GM18502 (cell line): ENCODE measurements around the gene MFAP2.
"Not testable (repeated sequence)": the region's sequence is repeated elsewhere in the genome, so short reads cannot be mapped to it uniquely, and the experiment has no call there.

Experiments used
- ATAC-seq: cut with Tn5 transposase; IDR thresholded peaks from one replicate; pipeline ENCODE4 v1.9.1; 2021; ENCODE audit warnings: mild to moderate bottlenecking; ENCODE audit not compliant: unreplicated experiment, poor library complexity

MFAP2 gene

GRCh38 chr1:16936580-16936979 lies 43.8 kb downstream of the MFAP2 start:
- not testable (repeated sequence) for ATAC-seq

GRCh38 chr1:16933945-16934344 lies 46.5 kb downstream of the MFAP2 start:
- ATAC-seq, result not testable (repeated sequence)

- not testable (repeated sequence) for ATAC-seq
Measured at GRCh38 chr1:16931206-16931934, 49.0 kb downstream of the MFAP2 start.

GRCh38 chr1:16929146-16930041 lies 51.0 kb downstream of the MFAP2 start:
- ATAC-seq, result not testable (repeated sequence)

GRCh38 chr1:16927711-16928485 lies 52.5 kb downstream of the MFAP2 start:
- ATAC-seq, result no peak

- ATAC-seq, result no peak
Measured at GRCh38 chr1:16927256-16927655, 53.2 kb downstream of the MFAP2 start.

- no peak for ATAC-seq
Measured at GRCh38 chr1:16926491-16927073, 53.8 kb downstream of the MFAP2 start.

- ATAC-seq, result no peak
Measured at GRCh38 chr1:16925635-16926490, 54.6 kb downstream of the MFAP2 start.

- no peak for ATAC-seq
Measured at GRCh38 chr1:16924919-16925477, 55.4 kb downstream of the MFAP2 start.
